HG03159 (cell line): ENCODE data around the gene ZMYND19.
"Not testable (repeated sequence)": the region's sequence is repeated elsewhere in the genome, so short reads cannot be mapped to it uniquely, and the experiment has no call there.

Experiments used
- ATAC-seq: cut with Tn5 transposase; IDR thresholded peaks from one replicate; pipeline ENCODE4 v1.9.1; 2021; ENCODE audit warnings: mild to moderate bottlenecking, moderate library complexity; ENCODE audit not compliant: unreplicated experiment

The ZMYND19 gene

DNA sequence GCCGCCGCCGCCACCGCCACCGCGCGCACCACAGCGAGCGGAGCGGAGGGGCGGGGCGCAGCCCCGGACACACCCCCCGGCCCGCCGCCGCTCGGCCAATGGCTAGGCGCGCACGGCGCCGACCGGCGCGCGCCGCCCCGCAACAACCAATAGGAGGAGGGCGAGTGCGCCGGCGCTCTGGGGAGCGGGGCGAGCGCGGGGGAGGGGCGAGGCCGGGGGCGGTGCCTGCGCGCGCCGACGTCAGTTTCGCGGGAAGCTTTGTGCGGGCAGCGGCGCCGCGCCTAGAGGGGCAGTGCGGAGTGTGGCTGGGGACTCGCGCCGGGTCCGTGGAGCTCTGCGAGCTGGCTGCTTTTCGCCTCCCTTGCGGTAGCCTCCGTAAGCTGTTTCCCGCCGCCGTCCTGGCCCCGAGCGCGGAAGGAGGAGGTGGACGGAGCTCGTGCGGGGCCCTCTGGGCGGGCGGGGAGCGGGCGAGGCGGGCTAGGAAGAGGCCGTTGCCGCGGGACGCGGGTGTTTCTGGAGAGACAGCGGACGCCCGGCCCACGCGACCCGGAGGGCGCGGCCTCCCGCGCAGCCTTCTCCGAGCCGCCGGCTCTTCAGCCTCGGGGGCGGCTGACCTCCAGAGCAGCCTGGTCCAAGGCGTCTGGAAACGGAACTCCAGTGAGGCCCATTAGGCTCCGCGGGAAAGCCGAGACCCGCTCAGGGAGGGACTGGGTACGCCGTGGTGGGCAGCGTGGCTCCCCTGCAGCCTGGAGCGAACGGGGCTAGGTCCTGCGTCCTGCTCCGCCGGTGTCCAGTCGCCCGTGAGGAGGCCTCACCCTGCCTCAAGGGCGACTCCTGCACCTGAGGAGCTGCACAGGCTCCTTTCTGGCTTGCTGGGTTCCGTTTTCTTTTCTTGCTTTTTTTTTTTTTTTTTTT lies at the start of gene ZMYND19:
ZMYND19 (minus strand) TSS at position 44 of the 915 bp plus-strand sequence. CDS start 249 bp downstream, outside the sequence.
- ATAC-seq: peak; percentile 80

DNA sequence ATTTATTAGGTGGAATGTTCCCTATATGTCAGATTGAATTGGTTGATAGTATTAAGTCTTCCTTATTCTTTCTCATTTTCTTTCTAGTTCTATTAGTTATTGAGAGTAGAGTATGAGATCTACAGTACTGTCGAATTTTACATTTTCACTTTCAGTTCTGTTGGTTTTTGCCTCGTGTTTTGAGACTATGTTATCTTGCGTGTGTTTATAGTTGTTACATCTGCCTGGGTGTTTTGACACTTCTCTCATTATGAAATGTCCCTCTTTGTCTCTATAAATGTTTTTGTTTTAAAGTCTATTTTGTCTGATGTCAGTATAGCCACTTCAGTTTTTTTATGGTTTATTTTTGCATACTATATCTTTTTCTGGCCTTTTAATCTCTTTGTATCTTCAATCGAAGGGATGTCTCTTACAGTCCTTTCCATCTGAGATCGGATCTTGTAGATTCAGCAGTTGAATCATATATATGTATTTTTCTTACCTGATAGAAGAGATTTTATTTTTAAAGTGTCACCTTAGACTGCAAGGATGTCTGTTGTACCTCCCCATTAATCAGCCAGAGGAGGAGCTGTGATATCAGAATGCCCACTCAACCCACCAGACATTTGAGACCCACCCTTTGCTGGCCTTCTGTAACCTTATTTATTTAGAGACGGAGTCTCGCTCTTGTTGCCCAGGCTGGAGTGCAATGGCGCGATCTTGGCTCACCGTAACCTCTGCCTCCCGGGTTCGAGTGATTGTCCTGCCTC lies 49.2 kb upstream of the ZMYND19 start:
- no peak for ATAC-seq

DNA sequence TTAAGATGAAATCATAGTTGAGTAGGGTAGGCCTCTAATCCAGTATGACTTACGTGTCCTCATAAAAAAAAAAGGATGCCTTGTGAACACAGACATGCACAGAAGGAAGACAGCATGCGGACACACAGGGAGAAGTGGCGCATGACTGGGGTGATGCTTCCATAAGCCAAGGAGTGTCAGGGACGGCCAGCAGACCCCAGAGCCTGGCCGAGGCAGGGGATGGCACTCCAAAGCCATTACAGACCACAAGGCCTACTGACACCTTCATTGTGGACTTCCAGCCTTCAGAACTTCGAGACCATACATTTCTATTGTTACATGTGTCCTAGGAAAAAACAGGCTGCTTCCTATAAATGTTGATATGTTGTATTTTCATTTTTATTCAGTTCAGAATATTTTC lies 48.4 kb upstream of the ZMYND19 start:
- ATAC-seq: no peak

DNA sequence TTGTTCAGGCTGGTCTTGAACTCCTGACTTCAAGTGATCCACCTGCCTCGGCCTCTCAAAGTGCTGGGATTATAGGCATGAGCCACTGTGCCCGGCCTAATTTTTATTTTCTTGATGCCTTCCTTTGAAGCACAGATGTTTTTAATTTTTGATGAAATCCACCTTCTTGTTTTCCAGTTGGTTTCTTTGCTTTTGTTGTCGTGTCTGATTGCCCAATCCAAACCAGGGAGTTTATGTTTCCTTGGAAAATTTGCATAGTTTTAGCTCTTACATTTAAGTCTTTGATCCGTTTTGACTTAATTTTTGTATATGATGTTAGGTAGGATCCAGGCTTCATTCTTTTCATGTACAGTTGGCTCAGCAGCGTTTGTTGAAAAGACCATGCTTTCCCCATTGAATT lies 43.7 kb upstream of the ZMYND19 start:
- ATAC-seq: no peak

DNA sequence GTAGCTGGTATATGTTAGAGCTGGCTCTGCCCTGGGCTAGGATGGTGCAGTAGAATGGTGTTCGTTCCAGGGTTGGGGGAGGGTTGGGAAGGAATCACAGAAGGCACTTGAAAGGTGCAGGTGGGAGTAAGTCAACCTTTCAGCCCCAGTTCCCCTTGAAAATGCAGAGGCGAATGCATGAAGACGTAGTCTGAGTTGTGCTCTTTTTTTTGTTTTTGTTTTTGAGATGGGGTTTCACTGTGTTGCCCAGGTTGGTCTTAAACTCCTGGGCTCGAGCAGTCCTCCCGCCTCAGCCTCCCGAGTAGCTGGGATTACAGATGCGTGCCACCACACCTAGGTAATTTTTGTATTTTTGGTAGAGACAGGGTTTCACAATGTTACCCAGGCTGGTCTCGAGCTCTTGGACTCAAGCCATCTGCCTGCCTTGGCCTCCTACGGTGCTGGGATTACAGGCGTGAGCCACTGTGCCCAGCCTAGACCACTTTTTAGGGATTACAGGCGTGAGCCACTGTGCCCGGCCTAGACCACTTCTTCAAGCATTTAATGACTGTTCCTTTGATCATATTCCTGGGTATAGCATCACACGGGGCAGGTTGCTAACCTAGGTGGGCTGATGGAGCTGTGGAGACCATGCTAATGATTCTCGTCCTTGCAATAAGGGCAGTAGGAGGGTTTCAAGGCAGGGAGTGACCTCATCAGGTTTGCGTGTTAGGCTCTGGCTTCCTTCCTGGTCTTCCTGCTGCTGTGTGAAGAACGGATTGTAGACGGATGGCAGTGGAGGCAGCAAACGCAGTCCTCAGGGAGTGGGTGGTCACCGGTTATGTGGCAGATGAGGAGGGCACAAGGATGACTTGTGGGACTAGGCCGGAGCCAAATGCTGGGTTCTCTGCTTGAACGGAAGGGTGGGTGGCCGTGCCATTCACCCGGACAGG lies 42.2 kb upstream of the ZMYND19 start:
- no peak for ATAC-seq

DNA sequence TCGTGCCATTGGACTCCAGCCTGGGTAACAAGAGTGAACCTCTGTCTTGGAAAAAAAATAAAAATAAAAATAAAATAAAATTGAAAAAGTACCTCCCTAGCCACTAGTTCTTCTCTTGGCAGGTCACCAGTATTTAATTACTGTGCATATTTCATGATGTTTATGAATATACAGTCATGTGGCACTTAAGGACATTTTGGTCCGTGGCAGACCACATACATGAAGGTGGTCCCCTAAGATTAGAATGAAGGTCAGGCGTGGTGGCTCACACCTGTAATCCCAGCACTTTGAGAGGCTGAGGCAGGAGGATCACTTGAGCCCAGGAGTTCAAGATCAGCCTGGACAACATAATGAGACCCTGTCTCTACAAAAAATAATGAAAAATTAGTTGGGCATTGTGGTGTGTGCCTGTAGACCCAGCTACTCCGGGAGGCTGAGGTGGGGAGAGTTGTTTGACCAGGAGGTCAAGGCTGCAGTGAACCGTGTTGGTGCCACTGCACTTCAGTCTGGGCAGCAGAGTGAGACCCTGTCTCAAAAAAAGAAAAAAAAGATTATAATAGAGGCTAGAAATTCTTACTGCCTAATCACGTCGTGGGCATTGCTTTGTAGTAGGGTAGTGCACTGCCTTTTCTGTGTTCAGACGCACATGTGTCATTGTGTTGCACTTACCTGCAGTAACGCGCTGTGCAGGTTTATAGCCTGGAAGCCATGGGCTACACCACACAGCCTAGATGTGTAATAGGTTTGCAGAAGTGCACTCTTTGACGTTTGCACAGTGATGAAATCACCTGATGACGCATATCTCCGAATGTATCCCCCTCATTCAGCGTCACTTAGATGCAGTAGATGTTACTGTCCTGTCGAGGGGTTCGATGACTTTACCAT lies 41.3 kb upstream of the ZMYND19 start:
- no peak for ATAC-seq

- no peak for ATAC-seq
Observed at GRCh38 chr9:137630679-137631078, 40.4 kb upstream of the ZMYND19 start.

DNA sequence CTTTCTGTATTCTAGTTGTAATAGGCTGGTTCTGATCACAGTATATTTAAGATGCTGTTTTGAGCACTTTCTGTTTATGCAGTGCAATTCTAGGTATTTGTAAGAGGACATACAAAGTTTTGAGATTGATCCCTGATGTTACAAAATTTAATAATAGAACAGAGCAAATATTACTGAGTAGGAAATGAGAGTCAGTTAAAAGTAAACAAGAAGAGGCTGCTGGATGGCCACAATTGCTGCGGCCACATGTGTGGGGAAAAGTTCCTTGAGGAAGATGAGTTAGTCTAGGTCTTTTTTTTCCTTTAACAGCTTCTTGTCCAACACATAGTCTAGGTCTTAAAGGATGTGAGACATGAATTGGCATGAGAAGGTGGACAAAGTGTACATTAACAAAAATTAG lies 39.8 kb upstream of the ZMYND19 start:
- ATAC-seq: no peak

- not testable (repeated sequence) for ATAC-seq
Observed at GRCh38 chr9:137627406-137627805, 37.1 kb upstream of the ZMYND19 start.

DNA sequence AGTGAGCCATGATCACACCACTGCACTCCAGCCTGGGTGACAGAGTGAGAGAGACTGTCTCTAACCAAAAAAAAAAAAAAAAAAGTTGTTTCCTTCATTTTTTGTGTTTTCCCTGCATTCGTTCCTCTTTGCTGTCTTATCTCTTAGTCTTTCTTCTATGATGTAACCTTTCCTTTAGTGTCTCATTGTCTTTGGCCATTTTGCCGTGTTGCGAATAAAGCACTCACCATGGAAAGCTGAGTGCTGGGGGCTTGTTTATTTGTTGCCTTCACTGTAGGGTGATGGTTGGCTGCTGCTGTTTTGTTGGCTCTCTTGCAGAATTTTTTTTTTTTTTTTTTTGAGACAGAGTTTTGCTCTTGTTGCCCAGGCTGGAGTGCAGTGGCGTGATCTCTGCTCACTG lies 36.2 kb upstream of the ZMYND19 start:
- ATAC-seq: no peak

- not testable (repeated sequence) for ATAC-seq
Observed at GRCh38 chr9:137622211-137622610, 31.9 kb upstream of the ZMYND19 start.

DNA sequence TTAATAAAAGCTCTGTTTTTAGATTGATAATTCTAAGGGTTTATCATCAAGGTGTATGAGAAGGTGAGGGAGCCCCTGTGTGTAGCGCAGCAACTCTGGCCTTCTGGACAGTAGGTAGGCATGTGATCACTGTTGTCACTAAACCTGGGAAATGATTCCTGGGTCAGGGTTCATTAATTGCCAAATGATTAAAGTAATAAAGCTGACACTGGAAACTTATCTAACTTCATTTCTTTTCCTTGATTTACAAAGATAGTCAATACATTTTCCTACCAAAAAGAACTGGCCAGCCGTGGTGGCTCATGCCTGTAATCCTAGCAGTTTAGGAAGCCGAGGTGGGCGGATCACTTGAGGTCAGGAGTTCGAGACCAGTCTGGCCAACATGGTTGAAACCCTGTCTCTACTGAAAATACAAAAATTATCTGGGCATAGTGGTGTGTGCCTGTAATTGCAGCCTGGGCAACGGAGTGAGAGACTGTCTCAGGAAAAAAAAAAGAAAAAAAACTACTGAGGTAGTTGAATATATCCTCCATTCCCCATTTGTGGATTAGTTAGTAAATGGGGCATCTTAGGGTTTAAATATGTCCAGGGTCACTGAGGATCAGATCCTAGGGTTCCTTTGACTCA lies 30.9 kb upstream of the ZMYND19 start:
- ATAC-seq: no peak

- ATAC-seq: no peak
Observed at GRCh38 chr9:137620581-137620980, 30.3 kb upstream of the ZMYND19 start.

DNA sequence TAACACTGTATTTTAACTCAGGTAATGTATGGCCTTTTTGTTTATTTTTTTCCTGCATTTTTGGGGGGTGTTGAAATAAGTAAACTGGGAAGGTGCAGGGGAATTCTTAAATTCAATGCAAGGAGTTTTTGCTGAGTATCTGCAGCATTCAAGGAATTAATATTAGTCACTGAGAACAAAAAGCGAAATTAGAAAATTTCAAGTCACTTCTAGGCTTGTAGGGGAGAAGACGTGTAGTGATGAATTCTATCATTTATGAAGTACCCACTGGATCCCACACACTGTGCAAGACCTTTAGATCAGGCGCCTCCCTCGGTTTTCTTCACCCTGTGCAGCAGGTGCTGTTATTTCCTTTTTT lies 29.7 kb upstream of the ZMYND19 start:
- ATAC-seq: no peak

- peak; percentile 12 for ATAC-seq
Observed at GRCh38 chr9:137619240-137620047, 29.1 kb upstream of the ZMYND19 start.

- peak; percentile 66 for ATAC-seq
Observed at GRCh38 chr9:137618105-137619067, 28.1 kb upstream of the ZMYND19 start, which contains the start of gene EHMT1. Gene EHMT1 (plus strand): TSS chr9:137619005. CDS start chr9:137619029, 24 bp downstream.

GRCh38 chr9:137615387-137615871 lies 25.1 kb upstream of the ZMYND19 start:
- ATAC-seq: no peak
